ENCODE measurements around the gene TMTC1.
"Not testable (repeated sequence)": the region's sequence is repeated elsewhere in the genome, so short reads cannot be mapped to it uniquely, and the experiment has no call there.

Gene TMTC1

GRCh38 chr12:29818916-29819623 lies 35.3 kb upstream of the TMTC1 start:
- H4K20me1 ChIP-seq (ENCODE audit: insufficient read depth, low read length) = no peaks in the 10 kb centered on the region
- H3K27me3 ChIP-seq (ENCODE audit: insufficient read depth, low read length) = no peaks in the 10 kb centered on the region
- H2AFZ ChIP-seq (ENCODE audit: low read length) = no peak overlapping the region
- no peak overlapping the region for H3K4me2 ChIP-seq (ENCODE audit: low read length)
- H3K36me3 ChIP-seq (ENCODE audit: insufficient read depth, low read length) = no peaks in the 10 kb centered on the region
- no peaks in the 10 kb centered on the region for H3K4me1 ChIP-seq (ENCODE audit: insufficient read depth, low read length, severe bottlenecking)
- no peak overlapping the region for H3K4me3 ChIP-seq (ENCODE audit: low read depth, low read length, poor library complexity, severe bottlenecking)
- no peak overlapping the region for H3K27ac ChIP-seq (ENCODE audit: low read depth, low read length, poor library complexity, severe bottlenecking)
- no peaks in the 10 kb centered on the region for H3K9me2 ChIP-seq (ENCODE audit: low read depth, low read length)
- no peaks in the 10 kb centered on the region for H3K79me2 ChIP-seq (ENCODE audit: insufficient read depth, low read length)
- no peaks in the 10 kb centered on the region for H3K9me3 ChIP-seq (ENCODE audit: low read length)
- TF ChIP-seq EZH2 (IDR thresholded peaks at IDR 0.05; ENCODE audit: borderline replicate concordance, low read length) = no peak
- TF ChIP-seq, protein P1, sequence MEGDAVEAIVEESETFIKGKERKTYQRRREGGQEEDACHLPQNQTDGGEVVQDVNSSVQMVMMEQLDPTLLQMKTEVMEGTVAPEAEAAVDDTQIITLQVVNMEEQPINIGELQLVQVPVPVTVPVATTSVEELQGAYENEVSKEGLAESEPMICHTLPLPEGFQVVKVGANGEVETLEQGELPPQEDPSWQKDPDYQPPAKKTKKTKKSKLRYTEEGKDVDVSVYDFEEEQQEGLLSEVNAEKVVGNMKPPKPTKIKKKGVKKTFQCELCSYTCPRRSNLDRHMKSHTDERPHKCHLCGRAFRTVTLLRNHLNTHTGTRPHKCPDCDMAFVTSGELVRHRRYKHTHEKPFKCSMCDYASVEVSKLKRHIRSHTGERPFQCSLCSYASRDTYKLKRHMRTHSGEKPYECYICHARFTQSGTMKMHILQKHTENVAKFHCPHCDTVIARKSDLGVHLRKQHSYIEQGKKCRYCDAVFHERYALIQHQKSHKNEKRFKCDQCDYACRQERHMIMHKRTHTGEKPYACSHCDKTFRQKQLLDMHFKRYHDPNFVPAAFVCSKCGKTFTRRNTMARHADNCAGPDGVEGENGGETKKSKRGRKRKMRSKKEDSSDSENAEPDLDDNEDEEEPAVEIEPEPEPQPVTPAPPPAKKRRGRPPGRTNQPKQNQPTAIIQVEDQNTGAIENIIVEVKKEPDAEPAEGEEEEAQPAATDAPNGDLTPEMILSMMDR (IDR thresholded peaks at IDR 0.05; ENCODE audit: low read length) = no peak
- H3F3A ChIP-seq (ENCODE audit: insufficient read depth, low read length) = no peaks in the 10 kb centered on the region
- H3K9ac ChIP-seq (ENCODE audit: low read length) = no peak overlapping the region

DNA sequence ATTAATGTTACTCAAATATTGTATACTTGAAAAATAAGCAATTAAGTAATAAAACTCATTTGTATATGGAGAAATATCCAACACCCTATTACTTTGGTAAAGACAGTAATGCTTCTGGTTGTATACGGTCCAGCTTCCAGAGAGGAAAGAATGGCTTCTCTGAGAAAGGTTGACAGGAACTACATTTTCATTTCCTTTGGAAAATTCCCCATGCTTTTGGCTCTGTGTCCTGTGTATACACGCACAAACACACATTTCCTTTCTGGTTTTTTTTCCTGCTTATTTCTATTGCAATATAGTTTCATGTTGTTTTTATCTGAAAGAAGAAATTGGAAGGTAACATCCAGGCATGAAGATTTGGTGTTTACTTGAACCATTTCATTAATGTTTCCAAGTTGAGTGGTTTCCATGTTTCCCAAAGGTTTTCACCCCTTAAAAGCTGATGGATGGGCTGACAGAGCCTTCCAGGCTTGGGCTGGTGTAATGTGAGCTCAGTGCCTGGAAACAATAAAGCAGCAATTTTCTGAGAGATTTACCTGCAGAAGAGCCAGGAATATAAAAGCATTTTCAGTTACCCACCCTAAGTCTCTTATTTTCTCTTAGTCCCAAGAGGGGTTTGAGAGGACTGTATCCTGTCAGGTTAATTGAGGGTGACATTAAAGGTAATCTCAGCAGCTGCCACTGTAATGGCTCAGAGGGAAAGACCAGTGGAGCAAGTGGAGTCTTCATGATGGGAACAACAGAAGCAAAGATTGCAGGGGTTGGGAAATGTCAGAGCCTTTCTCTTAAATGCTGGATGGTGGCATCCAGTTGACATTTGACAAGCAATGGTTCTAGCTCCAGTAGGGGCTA lies 33.4 kb upstream of the TMTC1 start:
- no peaks in the 10 kb centered on the region for H4K20me1 ChIP-seq (ENCODE audit: insufficient read depth, low read length)
- H3K4me2 ChIP-seq (ENCODE audit: low read length) = no peak overlapping the region
- no peak overlapping the region for H3K4me3 ChIP-seq (ENCODE audit: low read depth, low read length, poor library complexity, severe bottlenecking)
- no peaks in the 10 kb centered on the region for H3K4me1 ChIP-seq (ENCODE audit: insufficient read depth, low read length, severe bottlenecking)
- H3K79me2 ChIP-seq (ENCODE audit: insufficient read depth, low read length) = no peaks in the 10 kb centered on the region
- no peaks in the 10 kb centered on the region for H3K27me3 ChIP-seq (ENCODE audit: insufficient read depth, low read length)
- H3K36me3 ChIP-seq (ENCODE audit: insufficient read depth, low read length) = no peaks in the 10 kb centered on the region
- H3F3A ChIP-seq (ENCODE audit: insufficient read depth, low read length) = no peaks in the 10 kb centered on the region
- H3K27ac ChIP-seq (ENCODE audit: low read depth, low read length, poor library complexity, severe bottlenecking) = no peak overlapping the region
- TF ChIP-seq EZH2 (IDR thresholded peaks at IDR 0.05; ENCODE audit: borderline replicate concordance, low read length) = no peak
- TF ChIP-seq, protein P1 (IDR thresholded peaks at IDR 0.05; ENCODE audit: low read length) = no peak
- H2AFZ ChIP-seq (ENCODE audit: low read length) = no peak overlapping the region
- H3K9ac ChIP-seq (ENCODE audit: low read length) = no peak overlapping the region
- no peaks in the 10 kb centered on the region for H3K9me3 ChIP-seq (ENCODE audit: low read length)
- H3K9me2 ChIP-seq (ENCODE audit: low read depth, low read length) = no peaks in the 10 kb centered on the region

DNA sequence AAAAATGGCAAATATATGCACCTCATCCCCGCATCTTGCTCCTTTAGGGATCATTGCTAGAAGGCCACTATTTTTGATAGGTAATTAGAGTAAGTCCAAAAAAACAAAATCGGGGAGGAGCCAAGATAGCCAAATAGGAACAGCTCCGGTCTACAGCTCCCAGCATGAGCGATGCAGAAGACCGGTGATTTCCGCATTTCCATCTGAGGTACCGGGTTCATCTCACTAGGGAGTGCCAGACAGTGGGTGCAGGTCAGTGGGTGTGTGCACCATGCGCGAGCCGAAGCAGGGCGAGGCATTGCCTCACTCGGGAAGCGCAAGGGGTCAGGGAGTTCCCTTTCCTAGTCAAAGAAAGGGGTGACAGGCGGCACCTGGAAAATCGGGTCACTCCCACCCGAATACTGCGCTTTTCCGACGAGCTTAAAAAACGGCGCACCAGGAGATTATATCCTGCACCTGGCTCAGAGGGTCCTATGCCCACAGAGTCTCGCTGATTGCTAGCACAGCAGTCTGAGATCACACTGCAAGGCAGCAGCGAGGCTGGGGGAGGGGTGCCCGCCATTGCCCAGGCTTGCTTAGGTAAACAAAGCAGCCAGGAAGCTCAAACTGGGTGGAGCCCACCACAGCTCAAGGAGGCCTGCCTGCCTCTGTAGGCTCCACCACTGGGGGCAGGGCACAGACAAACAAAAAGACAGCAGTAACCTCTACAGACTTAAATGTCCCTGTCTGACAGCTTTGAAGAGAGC lies 26.0 kb upstream of the TMTC1 start:
- not testable (repeated sequence) for H3K79me2 ChIP-seq (ENCODE audit: insufficient read depth, low read length); H3K4me1 ChIP-seq (ENCODE audit: insufficient read depth, low read length, severe bottlenecking); H4K20me1 ChIP-seq (ENCODE audit: insufficient read depth, low read length); H3K9ac ChIP-seq (ENCODE audit: low read length); H3K27ac ChIP-seq (ENCODE audit: low read depth, low read length, poor library complexity, severe bottlenecking); H3K9me2 ChIP-seq (ENCODE audit: low read depth, low read length); H3F3A ChIP-seq (ENCODE audit: insufficient read depth, low read length); H2AFZ ChIP-seq (ENCODE audit: low read length); H3K9me3 ChIP-seq (ENCODE audit: low read length); H3K4me2 ChIP-seq (ENCODE audit: low read length); H3K27me3 ChIP-seq (ENCODE audit: insufficient read depth, low read length); H3K36me3 ChIP-seq (ENCODE audit: insufficient read depth, low read length); H3K4me3 ChIP-seq (ENCODE audit: low read depth, low read length, poor library complexity, severe bottlenecking)

Measured in OCI-LY1 (cell line).